ENCODE data around the gene SETBP1. TPM values are rescaled to one million over a fixed set of nuclear protein-coding genes. Genes with fewer than 3 reads are reported as not detected.

Gene SETBP1
- total and polyA plus RNA-seq, 2 of the 8 experiments (the other 6 are each of a cell fraction or from before 2014, with no cell fraction given), result 2.0 to 6.5 TPM

- TF ChIP-seq TAF7 (optimal IDR thresholded peaks at IDR 0.05; ENCODE audit: borderline replicate concordance, low read depth, low read length), result no peak
- no peak for TF ChIP-seq MAFK (IDR thresholded peaks at IDR 0.05; ENCODE audit: low read depth, low read length)
These were observed 9.0 kb downstream of the SETBP1 start (continued) for GRCh38 chr18:44689736-44690135.

Measured in H1 (cell line).